Ishikawa (cell line): ENCODE results near the gene CACHD1.

Experiments used
- CEBPB ChIP-seq: IDR thresholded peaks from 2 replicates; pipeline ENCODE4 v1.6.1; 2012
- CREB1 ChIP-seq: IDR thresholded peaks from 2 replicates; pipeline ENCODE4 v1.6.1; 2012; ENCODE audit warnings: low read depth
- EGR1 ChIP-seq: IDR thresholded peaks from 2 replicates; pipeline ENCODE4 v1.6.1; 2012
- EP300 ChIP-seq: IDR thresholded peaks from 2 replicates; pipeline ENCODE4 v1.6.1; 2012; ENCODE audit warnings: borderline replicate concordance
- FOXM1 ChIP-seq: IDR thresholded peaks from 2 replicates; pipeline ENCODE4 v1.6.1; 2012; ENCODE audit warnings: low read depth, borderline replicate concordance
- MAX ChIP-seq: IDR thresholded peaks from 2 replicates; pipeline ENCODE4 v1.6.1; 2012
- NFIC ChIP-seq: IDR thresholded peaks from 2 replicates; pipeline ENCODE4 v1.6.1; 2012
- RAD21 ChIP-seq: IDR thresholded peaks from 2 replicates; pipeline ENCODE4 v1.6.1; 2012; ENCODE audit warnings: low read depth
- REST ChIP-seq: IDR thresholded peaks from 2 replicates; pipeline ENCODE4 v1.6.1; 2012; ENCODE audit warnings: low read depth, mild to moderate bottlenecking
- TAF1 ChIP-seq: IDR thresholded peaks from 2 replicates; pipeline ENCODE4 v1.6.1; 2012; ENCODE audit warnings: low read depth, mild to moderate bottlenecking
- TCF12 ChIP-seq: IDR thresholded peaks from 2 replicates; pipeline ENCODE4 v1.6.1; 2012; ENCODE audit warnings: low read depth
- TEAD4 ChIP-seq: IDR thresholded peaks from 2 replicates; pipeline ENCODE4 v1.6.1; 2012
- USF1 ChIP-seq: IDR thresholded peaks from 2 replicates; pipeline ENCODE4 v1.6.1; 2012
- YY1 ChIP-seq: IDR thresholded peaks from 2 replicates; pipeline ENCODE4 v1.6.1; 2012; ENCODE audit warnings: low read depth
- ZBTB7A ChIP-seq: IDR thresholded peaks from 2 replicates; pipeline ENCODE4 v1.6.1; 2012; ENCODE audit warnings: low read depth

CACHD1 gene

GRCh38 chr1:64505232-64505943 is 35.5 kb downstream of the CACHD1 start:
- TF ChIP-seq FOXM1 (no peak), TAF1 (no peak), CEBPB (no peak), REST (no peak), ZBTB7A (no peak), YY1 (no peak)

GRCh38 chr1:64505944-64506655 is 36.2 kb downstream of the CACHD1 start:
- TF ChIP-seq NFIC (peak; percentile 62), RAD21 (peak; percentile 33; the same call in 1 of the 2 replicates), FOXM1 (no peak)

- TF ChIP-seq MAX = no peak
- TF ChIP-seq TCF12 = no peak
- no peak for TF ChIP-seq NFIC
- no peak for TF ChIP-seq YY1
- no peak for TF ChIP-seq EGR1
Measured at GRCh38 chr1:64508629-64509028, 38.7 kb downstream of the CACHD1 start.

GRCh38 chr1:64511044-64511443 is 41.1 kb downstream of the CACHD1 start:
- no peak for TF ChIP-seq CREB1
- no peak for TF ChIP-seq TCF12
- TF ChIP-seq CEBPB = no peak
- no peak for TF ChIP-seq EP300
- no peak for TF ChIP-seq MAX
- no peak for TF ChIP-seq FOXM1
- no peak for TF ChIP-seq TAF1

GRCh38 chr1:64513545-64513944 is 43.6 kb downstream of the CACHD1 start:
- TF ChIP-seq EP300 (no peak), EGR1 (no peak), CREB1 (no peak), CEBPB (no peak), TEAD4 (no peak), USF1 (no peak), MAX (no peak), TCF12 (no peak), NFIC (no peak), FOXM1 (no peak), YY1 (no peak), REST (no peak), ZBTB7A (no peak), RAD21 (no peak)

GRCh38 chr1:64514197-64514765 is 44.4 kb downstream of the CACHD1 start:
- no peak for TF ChIP-seq RAD21
- no peak for TF ChIP-seq CREB1
- no peak for TF ChIP-seq TEAD4
- TF ChIP-seq EP300 = no peak
- TF ChIP-seq EGR1 = no peak
- TF ChIP-seq CEBPB = no peak
- no peak for TF ChIP-seq MAX
- no peak for TF ChIP-seq YY1
- TF ChIP-seq TCF12 = no peak
- TF ChIP-seq NFIC = no peak
- no peak for TF ChIP-seq ZBTB7A
- TF ChIP-seq FOXM1 = no peak
